Measurements from ENCODE around the gene ANXA2R.

DNA sequence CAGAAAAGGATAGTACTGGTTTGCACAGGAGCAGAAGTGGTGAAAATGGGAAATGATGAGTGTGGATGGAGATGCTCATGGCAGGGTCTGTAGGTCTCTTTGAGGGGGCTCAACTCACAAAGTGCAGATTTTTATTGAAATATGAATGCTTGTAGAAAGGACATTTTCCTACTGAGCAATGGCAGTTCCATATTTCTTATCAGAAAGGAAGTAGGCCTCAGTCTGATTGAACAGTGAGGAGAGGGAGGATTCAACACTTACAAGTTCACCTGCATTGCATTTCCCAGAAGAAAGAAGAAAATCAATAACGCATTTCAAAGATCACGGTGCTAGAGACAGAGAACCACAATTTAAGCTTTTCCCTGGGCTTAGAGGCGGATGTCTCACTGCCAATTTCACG lies 49.2 kb downstream of the ANXA2R start:
- TF ChIP-seq MAFK (IDR thresholded peaks at IDR 0.05; ENCODE audit: partially characterized antibody) (no peak), POLR2A (IDR thresholded peaks at IDR 0.05; ENCODE audit: low read length) (no peak), CTCF (IDR thresholded peaks at IDR 0.05) (no peak), SREBF2 (IDR thresholded peaks at IDR 0.05) (no peak), KDM1A (IDR thresholded peaks at IDR 0.05; ENCODE audit: low read depth) (no peak), NPAS2 (CRISPR knock-in tag; IDR thresholded peaks at IDR 0.05; ENCODE audit: borderline replicate concordance) (no peak), USF2 (IDR thresholded peaks at IDR 0.05) (no peak), RAD21 (conservative IDR thresholded peaks at IDR 0.05 in 1 of 2, IDR thresholded peaks at IDR 0.05 in 1 of 2) (no peak), JUN (IDR thresholded peaks at IDR 0.05) (no peak), RFX5 (IDR thresholded peaks at IDR 0.05) (no peak), ZSCAN20 (CRISPR knock-in tag; IDR thresholded peaks at IDR 0.05) (no peak)
